ENCODE measurements around the gene FBXW9.
"Not testable (repeated sequence)": the region's sequence is repeated elsewhere in the genome, so short reads cannot be mapped to it uniquely, and the experiment has no call there.

FBXW9 gene

GRCh38 chr19:12715929-12716328, 19.5 kb upstream of the FBXW9 start:
- no peak for DNase-seq (ENCODE audit: low spot score)
- no peak for FAIRE-seq

DNA sequence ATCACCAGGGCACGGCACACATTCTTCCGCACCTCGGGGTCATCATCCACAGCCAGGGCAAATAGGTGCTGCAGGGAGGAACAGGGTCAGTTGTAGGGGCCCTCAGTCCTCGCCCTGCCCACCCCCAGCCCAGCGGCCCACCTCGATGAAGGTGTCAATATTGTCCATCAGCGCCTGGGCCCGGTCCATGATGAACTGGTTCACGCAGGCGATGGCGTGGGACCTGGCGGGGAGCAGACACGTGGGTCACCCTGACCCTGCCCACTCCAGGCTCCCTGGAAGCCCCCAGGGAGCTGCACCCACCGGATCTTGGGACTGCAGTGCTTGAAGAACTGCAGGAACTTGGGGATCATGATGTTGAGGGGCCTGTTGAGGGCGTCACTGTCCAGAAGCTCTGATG, 18.7 kb upstream of the FBXW9 start:
- DNase-seq (ENCODE audit: low spot score) (no peak), FAIRE-seq (no peak)

- FAIRE-seq; DNase-seq (ENCODE audit: low spot score): not testable (repeated sequence)
These were observed 16.9 kb upstream of the FBXW9 start for GRCh38 chr19:12713304-12713703.

GRCh38 chr19:12712077-12712476, 15.6 kb upstream of the FBXW9 start:
- not testable (repeated sequence) for FAIRE-seq; DNase-seq (ENCODE audit: low spot score)

DNA sequence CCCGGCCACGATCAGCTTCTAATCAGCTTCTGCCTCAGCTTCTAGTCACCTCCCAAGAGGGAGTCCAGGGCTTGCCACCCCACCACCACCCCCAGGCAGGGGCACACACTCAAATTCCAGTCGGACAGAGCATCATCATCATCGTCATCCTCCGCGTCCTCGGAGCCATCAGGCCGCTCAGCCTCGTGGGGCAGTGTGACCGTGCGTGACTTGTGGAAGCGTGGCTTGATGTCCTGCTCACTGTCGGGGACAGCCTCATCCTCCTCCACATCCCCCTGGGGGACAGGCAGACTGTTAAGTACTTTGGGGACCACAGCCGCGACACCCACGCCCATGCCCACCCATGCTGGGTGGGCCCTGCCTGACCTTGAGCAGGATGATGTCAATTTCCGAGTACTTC, 14.8 kb upstream of the FBXW9 start:
- FAIRE-seq (no peak), DNase-seq (ENCODE audit: low spot score) (no peak)

GRCh38 chr19:12708641-12709040, 12.2 kb upstream of the FBXW9 start:
- no peak for DNase-seq (ENCODE audit: low spot score)
- no peak for FAIRE-seq

GRCh38 chr19:12706332-12706718, 9.9 kb upstream of the FBXW9 start:
- no peak for DNase-seq (ENCODE audit: low spot score)
- FAIRE-seq = no peak

GRCh38 chr19:12705654-12706331, 9.4 kb upstream of the FBXW9 start:
- DNase-seq (ENCODE audit: low spot score) (no peak), FAIRE-seq (no peak)

DNA sequence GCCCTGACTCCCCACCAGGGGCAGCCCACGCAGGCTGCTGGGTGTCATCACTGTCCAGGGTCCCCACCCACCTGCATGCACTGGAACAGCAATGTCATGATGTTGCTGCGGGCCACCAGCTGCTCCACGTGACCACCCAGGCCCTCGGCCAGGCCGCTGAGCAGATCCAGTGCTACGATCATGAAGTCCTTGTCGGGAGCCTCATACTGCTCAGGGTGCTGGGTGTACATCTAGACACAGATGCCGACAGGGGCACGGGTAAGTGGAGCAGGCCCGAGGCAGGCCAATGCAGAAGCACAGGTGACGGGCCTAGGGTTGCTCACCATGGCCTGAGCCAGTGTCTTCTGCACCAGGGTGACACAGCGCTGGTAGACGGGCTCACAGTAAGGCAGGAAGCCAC, 8.7 kb upstream of the FBXW9 start:
- FAIRE-seq = no peak
- no peak for DNase-seq (ENCODE audit: low spot score)

- FAIRE-seq = no peak
- DNase-seq (ENCODE audit: low spot score) = peak; percentile 24
These were observed 6.6 kb upstream of the FBXW9 start for GRCh38 chr19:12703046-12703445.

DNA sequence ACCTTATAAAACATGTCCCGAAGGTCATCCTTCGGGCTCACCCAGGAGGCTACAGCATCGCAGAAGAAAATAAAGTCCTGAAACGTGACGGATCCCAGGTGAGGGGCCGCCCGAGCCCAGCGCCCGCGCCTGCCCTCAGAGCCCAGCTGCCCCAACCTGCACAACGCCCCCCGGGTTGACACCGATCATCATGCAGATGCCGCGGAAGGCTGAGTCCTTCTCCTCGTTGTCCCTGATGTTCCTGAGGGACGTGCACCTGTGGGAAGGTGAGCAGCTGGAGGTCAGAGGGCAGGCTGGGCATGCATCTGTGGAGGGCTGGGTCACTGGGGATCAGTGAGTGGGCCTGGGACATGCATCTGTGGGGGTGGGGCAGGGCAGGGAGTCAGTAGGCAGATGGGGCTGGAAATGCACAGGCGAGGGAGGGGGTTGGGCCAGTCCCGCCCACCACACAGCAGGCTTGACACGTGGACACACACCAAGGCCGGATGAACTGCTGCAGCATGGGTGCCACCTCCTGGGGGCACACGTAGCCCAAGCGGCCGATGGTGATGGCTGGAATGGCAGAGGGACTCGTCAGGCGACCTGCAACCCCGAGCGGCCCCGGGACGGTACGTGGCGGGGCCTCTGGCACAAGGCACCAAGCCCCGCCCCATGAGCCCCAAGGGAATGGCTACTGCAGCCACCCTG, 5.3 kb upstream of the FBXW9 start:
- DNase-seq (ENCODE audit: low spot score) (no peak), FAIRE-seq (no peak)

- no peak for FAIRE-seq
- DNase-seq (ENCODE audit: low spot score) = no peak
These were observed 1.7 kb upstream of the FBXW9 start for GRCh38 chr19:12698138-12698537.

DNA sequence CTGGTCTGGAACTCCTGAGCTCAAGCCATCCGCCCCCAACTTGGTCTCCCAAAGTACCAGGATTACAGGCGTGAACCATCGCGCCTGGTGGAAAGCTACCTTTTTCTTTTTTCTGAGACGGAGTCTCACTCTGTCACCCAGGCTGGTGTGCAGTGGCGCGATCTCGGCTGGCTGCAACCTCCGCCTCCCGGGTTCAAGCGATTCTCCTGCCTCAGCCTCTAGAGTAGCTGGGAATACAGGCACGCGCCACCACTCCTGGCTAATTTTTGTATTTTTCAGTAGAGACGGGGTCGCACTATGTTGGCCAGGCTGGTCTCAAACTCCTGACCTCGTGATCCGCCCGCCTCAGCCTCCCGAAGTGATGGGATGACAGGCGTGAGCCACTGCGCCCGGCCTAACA, 994 bp upstream of the FBXW9 start:
- FAIRE-seq = not testable (repeated sequence)

DNA sequence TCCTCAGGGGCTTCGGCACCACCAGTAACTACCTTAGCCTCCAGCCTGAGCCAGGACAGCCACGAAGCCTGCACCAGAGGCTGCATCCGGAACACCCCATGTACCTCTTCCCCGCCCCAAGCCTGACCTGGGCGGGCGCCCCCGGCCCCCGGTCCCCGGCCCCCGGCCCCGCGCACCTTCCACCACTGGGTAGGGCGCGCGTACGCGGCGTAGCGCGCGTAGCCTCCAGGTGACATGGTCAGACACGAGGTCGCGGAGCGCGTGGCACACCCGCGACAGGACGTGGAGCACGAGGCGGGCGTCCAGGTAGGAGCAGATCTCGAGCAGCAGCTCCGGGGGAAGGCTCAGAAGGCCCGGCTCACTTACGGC, 450 bp downstream of the FBXW9 start:
- FAIRE-seq (no peak), DNase-seq (ENCODE audit: low spot score) (no peak)

More for the DNA sequence above, 994 bp upstream of the FBXW9 start:
- not testable (repeated sequence) for DNase-seq (ENCODE audit: low spot score)

GRCh38 chr19:12695514-12695913, 917 bp downstream of the FBXW9 start:
- no peak for FAIRE-seq
- no peak for DNase-seq (ENCODE audit: low spot score)

GRCh38 chr19:12695096-12695495, 1.3 kb downstream of the FBXW9 start:
- FAIRE-seq = no peak
- DNase-seq (ENCODE audit: low spot score) = no peak

GRCh38 chr19:12694641-12695040, 1.8 kb downstream of the FBXW9 start:
- no peak for FAIRE-seq
- DNase-seq (ENCODE audit: low spot score) = no peak

DNA sequence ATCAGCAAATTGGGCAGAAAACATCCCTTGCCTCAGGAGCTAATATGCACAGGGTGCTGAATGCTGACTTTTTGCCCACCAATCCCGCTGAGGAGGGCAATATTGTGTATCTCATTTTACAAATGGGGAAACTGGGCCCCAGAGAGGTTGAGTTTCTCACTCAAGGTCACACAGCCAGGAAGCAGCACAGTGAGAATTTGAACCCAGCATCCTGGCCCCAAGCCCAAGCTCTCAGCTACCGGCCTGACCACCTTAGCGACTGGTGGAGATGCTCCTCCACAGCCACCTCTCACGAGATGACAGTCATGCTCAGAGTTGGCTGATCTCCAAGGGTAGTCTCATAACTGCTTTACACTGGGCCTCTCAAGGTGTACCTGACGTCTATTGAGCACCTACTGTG, 3.5 kb downstream of the FBXW9 start:
- DNase-seq (ENCODE audit: low spot score) = no peak
- FAIRE-seq = no peak

- DNase-seq (ENCODE audit: low spot score) (no peak), FAIRE-seq (no peak)
These were observed 6.7 kb downstream of the FBXW9 start for GRCh38 chr19:12689581-12690216.

DNA sequence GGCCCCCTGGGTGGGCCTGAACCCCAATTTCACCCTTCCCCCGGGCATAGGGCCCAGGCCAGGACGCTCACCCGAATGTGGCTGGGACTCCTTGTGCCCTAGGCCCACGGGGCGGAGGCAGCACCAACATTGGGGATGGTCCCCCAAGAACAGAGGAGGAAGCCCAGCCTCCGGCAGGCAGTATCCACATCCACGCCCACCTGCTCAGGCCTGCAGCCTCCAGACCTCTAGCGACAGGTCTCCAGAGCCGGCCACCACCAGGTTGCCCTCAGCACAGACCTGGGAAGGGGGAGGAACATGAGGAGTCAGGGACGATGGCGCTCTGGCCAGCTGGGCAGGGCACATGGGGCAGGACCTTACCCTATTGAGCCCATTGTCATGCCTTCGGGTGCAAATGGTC, 7.4 kb downstream of the FBXW9 start:
- DNase-seq (ENCODE audit: low spot score) = no peak
- FAIRE-seq = no peak

DNA sequence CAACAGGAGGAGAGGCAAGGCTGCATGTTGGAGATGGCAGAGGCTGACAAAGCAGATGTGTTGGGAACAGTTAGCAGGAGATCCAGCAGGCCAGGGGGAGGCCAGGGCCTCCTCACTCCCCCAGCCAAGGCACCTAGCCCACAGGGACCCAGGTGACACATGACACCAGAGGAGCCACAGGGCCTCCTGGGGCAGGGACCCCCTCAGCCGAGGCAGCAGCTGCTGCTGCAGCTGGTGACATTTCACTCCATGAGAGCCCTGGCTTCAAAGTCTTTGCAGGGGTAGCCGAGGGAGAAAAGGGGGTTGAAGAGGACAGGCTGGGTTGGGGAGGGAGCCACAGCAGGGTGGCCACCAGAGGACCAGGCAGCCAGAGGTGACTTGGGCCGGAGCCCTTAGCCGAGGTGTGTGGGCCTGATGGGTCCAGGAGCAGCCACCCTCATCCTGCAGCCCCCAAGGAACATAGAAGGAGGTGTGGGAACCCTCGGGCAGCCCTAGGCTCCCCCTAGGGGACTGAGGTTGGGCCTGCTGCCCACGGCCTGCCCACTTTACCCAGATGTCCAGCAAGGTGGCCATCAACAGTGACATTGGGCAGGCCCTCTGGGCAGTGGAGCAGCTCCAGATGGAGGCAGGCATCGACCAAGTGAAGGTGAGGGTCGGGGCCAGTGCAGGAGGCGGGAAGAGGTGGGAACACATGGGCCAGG, 8.8 kb downstream of the FBXW9 start, which contains the start of gene GNG14:
GNG14 (plus strand) TSS at position 503 of the 701 bp plus-strand sequence; CDS start at position 554, 51 bp downstream.
- FAIRE-seq = no peak
- no peak for DNase-seq (ENCODE audit: low spot score)

DNA sequence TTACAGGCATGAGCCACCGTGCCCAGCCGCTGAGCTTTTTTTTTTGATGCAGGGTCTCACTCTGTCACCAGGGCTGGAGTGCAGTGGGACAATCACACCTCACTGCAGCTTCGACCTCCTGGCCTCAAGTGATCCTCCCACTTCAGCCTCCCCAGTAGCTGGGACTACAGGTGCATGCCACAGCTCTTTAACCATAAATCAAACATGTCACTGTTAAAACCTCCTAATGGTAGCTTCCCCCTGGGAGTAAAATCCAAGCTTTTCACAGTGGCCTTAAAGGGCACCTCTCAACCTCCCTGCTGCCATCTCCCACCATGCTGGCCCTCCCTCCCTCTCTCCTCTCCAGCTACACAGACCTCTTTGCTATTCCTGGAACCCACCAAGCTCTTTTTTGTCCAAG, 10.6 kb downstream of the FBXW9 start:
- DNase-seq (ENCODE audit: low spot score) = no peak
- FAIRE-seq = no peak
